ENCODE results near the gene ZDHHC5. TPM values are rescaled to one million over a fixed set of nuclear protein-coding genes. Genes with fewer than 3 reads are reported as not detected.

ZDHHC5 gene
- total RNA-seq, 1 donor from 2014 or later, result 89.8 TPM

GRCh38 chr11:57709802-57710367 lies 42.0 kb downstream of the ZDHHC5 start:
- Histone ChIP-seq H3K79me2 (ENCODE audit: insufficient read depth, low read length) (peaks cover 74% of the 10 kb centered on the region), H3K4me3 (ENCODE audit: insufficient read depth, low read depth, low read length) (no peak overlapping the region)

DNA sequence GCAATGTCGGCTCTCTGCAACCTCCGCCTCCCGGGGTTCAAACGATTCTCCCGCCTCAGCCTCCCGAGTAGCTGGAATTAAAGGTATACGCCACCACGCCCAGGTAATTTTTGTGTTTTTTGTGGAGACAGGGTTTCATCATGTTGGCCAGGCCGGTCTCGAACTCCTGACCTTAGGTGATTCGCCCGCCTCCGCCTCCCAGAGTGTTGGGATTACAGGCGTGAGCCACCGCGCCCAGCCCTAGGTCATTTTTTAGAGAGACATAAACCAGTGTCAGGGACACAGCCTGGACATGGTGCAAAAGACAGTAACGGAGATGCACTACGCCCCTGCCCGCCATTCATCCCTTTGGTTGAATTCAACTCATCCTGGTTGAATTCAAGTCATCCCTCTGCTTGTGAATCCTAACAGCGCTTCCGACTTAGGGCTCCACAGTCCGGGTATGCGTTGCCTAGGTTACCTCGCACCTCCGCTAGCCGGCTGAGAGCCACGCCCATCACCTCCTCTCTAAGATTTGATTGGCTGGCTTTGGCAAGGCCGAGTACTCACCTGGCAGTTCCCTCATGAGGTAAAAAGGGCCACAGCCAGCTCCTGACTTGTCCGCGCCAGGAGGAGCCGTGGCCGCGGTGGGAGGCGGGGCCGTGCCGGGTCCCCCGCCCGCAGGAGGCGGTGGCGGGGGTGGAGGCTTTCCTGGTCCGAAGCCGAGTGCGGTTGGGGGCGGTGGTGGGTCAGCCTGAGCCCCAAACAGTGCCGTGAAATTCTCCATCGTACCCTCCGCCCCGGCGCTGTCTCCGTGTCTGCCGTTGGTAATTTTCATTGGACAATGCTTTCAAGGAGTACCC lies 43.7 kb downstream of the ZDHHC5 start, which contains the start of gene MED19:
MED19 (minus strand) TSS at position 802 of the 842 bp plus-strand sequence; CDS start at position 766, 36 bp downstream.
- Histone ChIP-seq H3K9me3 (ENCODE audit: insufficient read depth, low read depth, low read length) (no peaks in the 10 kb centered on the region), H3K36me3 (ENCODE audit: insufficient read depth, low read length) (peaks cover under 1% of the 10 kb centered on the region), H3K4me2 (ENCODE audit: low read length) (peak within 1 kb of the TSS; percentile 99), H3K4me3 (ENCODE audit: insufficient read depth, low read depth, low read length) (peak within 1 kb of the TSS; percentile 96), H3K27ac (ENCODE audit: low read depth, low read length) (peak within 1 kb of the TSS; percentile 76), H3K79me2 (ENCODE audit: insufficient read depth, low read length) (peaks cover 74% of the 10 kb centered on the region), H4K20me1 (ENCODE audit: insufficient read depth, low read length) (peaks cover 37% of the 10 kb centered on the region), H3K27me3 (ENCODE audit: insufficient read depth, low read length) (no peaks in the 10 kb centered on the region), H3K9ac (ENCODE audit: low read length) (peak within 1 kb of the TSS; percentile 93), H2AFZ (ENCODE audit: low read depth, low read length) (peak within 1 kb of the TSS; percentile 87), H3K4me1 (ENCODE audit: insufficient read depth, low read length) (peaks cover 12% of the 10 kb centered on the region)
- DNase-seq (ENCODE audit: low read depth) (peak; percentile 68), FAIRE-seq (no peak)
- H3K9me3 Mint-ChIP-seq (ENCODE audit: unreplicated experiment), result peaks cover 3% of the 10 kb centered on the region
- H3K27me3 Mint-ChIP-seq (ENCODE audit: low read depth, unreplicated experiment), result no peaks in the 10 kb centered on the region
- H3K36me3 Mint-ChIP-seq (ENCODE audit: low read depth, unreplicated experiment), result peaks cover 1% of the 10 kb centered on the region
- H3K27ac Mint-ChIP-seq (ENCODE audit: unreplicated experiment), result peak within 1 kb of the TSS; percentile 97
- H3K4me3 Mint-ChIP-seq (ENCODE audit: unreplicated experiment), result peak within 1 kb of the TSS; percentile 100
- H3K4me1 Mint-ChIP-seq (ENCODE audit: low read depth, unreplicated experiment), result peaks cover 24% of the 10 kb centered on the region
- no peak for TF ChIP-seq EZH2 (IDR thresholded peaks at IDR 0.05; ENCODE audit: insufficient read depth, low read length)
- TF ChIP-seq, protein P1, sequence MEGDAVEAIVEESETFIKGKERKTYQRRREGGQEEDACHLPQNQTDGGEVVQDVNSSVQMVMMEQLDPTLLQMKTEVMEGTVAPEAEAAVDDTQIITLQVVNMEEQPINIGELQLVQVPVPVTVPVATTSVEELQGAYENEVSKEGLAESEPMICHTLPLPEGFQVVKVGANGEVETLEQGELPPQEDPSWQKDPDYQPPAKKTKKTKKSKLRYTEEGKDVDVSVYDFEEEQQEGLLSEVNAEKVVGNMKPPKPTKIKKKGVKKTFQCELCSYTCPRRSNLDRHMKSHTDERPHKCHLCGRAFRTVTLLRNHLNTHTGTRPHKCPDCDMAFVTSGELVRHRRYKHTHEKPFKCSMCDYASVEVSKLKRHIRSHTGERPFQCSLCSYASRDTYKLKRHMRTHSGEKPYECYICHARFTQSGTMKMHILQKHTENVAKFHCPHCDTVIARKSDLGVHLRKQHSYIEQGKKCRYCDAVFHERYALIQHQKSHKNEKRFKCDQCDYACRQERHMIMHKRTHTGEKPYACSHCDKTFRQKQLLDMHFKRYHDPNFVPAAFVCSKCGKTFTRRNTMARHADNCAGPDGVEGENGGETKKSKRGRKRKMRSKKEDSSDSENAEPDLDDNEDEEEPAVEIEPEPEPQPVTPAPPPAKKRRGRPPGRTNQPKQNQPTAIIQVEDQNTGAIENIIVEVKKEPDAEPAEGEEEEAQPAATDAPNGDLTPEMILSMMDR (IDR thresholded peaks at IDR 0.05; ENCODE audit: insufficient read depth, low read depth, low read length), result no peak

More at GRCh38 chr11:57709802-57710367, 42.0 kb downstream of the ZDHHC5 start:
- Histone ChIP-seq H3K4me2 (ENCODE audit: low read length) (no peak overlapping the region), H3K9ac (ENCODE audit: low read length) (no peak overlapping the region), H2AFZ (ENCODE audit: low read depth, low read length) (no peak overlapping the region), H3K36me3 (ENCODE audit: insufficient read depth, low read length) (peaks cover 4% of the 10 kb centered on the region), H3K27ac (ENCODE audit: low read depth, low read length) (no peak overlapping the region), H3K9me3 (ENCODE audit: insufficient read depth, low read depth, low read length) (no peaks in the 10 kb centered on the region), H4K20me1 (ENCODE audit: insufficient read depth, low read length) (peaks cover 37% of the 10 kb centered on the region), H3K27me3 (ENCODE audit: insufficient read depth, low read length) (no peaks in the 10 kb centered on the region), H3K4me1 (ENCODE audit: insufficient read depth, low read length) (peaks cover 12% of the 10 kb centered on the region)
- DNase-seq (ENCODE audit: low read depth) (no peak), FAIRE-seq (no peak)
- H3K27me3 Mint-ChIP-seq (ENCODE audit: low read depth, unreplicated experiment), result no peaks in the 10 kb centered on the region
- H3K36me3 Mint-ChIP-seq (ENCODE audit: low read depth, unreplicated experiment), result no peaks in the 10 kb centered on the region
- no peak overlapping the region for H3K27ac Mint-ChIP-seq (ENCODE audit: unreplicated experiment)
- no peak overlapping the region for H3K4me3 Mint-ChIP-seq (ENCODE audit: unreplicated experiment)
- peaks cover 24% of the 10 kb centered on the region for H3K4me1 Mint-ChIP-seq (ENCODE audit: low read depth, unreplicated experiment)
- H3K9me3 Mint-ChIP-seq (ENCODE audit: unreplicated experiment), result no peaks in the 10 kb centered on the region
- TF ChIP-seq EZH2 (IDR thresholded peaks at IDR 0.05; ENCODE audit: insufficient read depth, low read length), result no peak
- TF ChIP-seq, protein P1 (IDR thresholded peaks at IDR 0.05; ENCODE audit: insufficient read depth, low read depth, low read length), result no peak

Data from astrocyte (in vitro differentiated cells and primary cell).